HL-60/S4 (cell line): ENCODE measurements around the gene XAGE3.
"Not testable (repeated sequence)": the region's sequence is repeated elsewhere in the genome, so short reads cannot be mapped to it uniquely, and the experiment has no call there.

Experiments used
- in situ Hi-C: fragments of 300-500 bp; cut with MboI; formaldehyde crosslinking; loops from 2 replicates; pipeline ENCODE4 v1.14.3; 2022; ENCODE audit warnings: low sequenced_read_pairs

The XAGE3 gene, protein sequence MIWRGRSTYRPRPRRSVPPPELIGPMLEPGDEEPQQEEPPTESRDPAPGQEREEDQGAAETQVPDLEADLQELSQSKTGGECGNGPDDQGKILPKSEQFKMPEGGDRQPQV

DNA sequence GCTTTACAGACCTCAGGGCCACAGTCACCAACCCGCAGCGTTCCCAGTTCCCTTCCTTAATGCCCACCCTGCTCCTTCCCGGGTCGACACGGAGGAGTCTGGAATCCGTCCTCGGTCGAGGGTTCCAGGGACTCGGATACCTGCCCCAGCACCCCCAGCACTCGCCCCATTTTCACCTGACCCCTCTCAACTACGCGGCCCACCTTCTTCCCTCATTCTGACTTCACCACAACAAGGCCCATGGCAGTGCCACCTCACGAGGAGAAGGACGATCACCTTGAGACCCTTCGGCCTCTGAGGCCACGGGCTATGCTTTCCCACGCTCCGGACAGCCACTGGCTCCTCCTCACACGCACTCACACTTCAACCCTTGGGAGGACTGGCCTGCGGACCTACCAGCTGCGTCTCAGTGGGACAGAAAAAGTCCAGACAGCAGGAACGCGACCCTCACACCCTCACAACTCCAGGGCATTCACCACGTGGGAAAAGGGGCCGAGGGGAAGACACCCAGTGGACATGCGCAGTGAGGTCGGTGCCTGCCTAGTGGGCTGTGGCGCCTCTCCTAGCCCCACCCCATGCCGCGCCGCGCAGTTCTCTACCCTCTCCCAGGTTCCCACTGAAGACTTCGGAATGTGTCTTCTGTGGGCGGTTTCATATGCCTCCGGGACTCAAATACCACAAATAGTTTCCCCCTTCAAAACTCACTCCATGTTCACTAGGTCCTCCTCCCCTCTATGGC, at the start of gene XAGE3:
Gene XAGE3, minus strand, starts transcription at position 474 of the 739 bp plus-strand sequence. CDS start 950 bp downstream, outside the sequence.
- in situ Hi-C loops: no loop called here

DNA sequence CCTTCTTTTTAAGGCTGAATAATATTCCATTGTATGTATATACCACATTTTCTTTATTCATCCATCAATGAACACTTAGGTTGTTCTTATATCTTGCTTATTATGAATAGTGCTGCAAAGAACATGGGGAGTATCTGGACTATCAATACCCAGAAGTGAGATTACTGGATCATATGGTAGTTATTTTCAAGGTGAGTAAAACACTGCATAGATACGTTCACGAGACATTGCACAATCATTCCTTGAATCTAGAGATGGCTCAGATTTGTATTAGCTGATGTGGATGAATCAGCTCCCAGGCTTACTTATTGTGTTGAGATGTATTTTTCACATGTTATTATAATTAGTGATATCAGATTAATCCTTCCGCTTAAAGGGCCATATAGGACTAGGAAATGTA, 46.8 kb upstream of the XAGE3 start:
- in situ Hi-C loops: not testable (repeated sequence)

DNA sequence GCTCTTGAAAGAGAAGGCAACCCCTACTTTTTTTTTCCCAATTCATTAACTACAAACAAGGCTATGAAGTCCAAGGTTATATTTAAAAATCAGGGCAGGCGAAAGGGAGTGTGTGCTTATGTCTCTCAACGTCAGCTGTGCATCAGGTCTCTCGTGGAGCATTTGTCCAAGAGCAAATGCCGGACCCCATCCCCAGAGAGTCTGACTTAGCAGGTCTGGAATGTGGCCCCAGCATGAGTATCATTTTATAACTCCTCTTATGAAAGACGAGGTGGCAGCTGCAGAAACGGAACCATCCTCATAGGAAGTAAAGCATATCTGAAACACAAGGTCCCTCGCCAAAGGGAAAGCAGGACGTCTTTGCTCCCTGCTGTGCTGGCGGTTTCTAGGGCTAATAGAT, 45.8 kb upstream of the XAGE3 start:
- in situ Hi-C loops: not testable (repeated sequence)

DNA sequence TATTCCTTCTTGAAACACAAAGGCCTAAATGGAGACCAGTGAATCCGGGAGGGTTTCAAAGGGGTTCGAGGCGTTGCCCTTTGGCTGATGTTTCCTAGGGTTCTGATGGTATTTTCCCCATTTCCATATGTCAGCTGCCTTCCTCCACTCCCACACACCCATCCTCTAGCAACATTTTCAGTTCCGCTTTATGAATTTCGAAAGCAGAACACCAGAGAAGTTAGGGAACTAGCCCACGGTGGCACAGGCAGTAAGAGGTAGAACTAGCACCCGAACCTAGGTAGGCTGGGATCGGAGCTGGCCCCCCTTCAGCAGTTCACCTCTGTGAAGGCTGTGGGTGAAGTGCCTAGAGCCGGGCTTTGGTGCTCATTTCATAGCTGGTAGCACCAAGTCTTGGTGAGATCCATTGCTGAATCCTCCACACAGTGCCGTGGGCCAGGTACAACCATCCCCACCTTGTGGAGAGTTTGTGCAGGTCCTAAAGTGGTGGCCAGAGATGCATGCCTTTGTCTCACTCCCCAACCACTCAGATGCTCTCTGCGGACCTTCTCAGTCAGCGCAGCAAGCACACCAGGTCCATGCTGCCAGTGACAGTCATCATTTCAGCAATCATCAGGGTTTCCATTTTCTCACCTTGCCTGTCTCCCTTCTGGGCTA, 41.6 kb upstream of the XAGE3 start:
- in situ Hi-C loops: not testable (repeated sequence)

DNA sequence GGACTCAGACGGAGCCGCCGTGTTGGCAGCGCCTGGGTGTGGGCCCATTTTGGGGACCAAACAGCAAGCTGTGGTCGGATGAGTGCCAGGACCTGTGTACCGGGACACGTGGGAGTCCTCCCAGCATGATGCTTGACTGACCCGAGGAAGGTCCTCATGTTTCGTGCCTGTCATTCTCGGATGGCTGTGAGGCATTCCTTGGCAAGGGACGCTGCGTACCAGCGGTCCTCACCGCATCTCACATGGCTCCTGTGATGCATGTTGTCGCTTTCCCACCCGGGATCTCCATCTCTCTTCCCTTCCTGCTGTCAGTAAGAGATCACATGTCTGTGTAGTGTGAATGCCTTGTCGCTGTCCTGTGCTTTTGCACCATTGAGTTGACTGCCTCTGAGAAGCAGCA, 40.0 kb upstream of the XAGE3 start:
- in situ Hi-C loops: not testable (repeated sequence)

DNA sequence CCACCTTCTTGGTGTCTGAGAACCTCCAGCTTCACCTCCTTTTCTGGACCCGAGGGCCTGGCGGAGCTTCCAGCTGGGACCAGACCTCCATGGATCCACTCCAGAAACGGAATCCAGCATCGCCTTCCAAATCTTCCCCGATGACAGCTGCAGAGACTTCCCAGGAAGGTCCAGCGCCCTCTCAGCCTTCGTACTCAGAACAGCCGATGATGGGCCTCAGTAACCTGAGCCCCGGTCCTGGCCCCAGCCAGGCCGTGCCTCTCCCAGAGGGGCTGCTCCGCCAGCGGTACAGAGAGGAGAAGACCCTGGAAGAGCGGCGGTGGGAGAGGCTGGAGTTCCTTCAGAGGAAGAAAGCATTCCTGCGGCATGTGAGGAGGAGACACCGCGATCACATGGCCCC, 39.3 kb upstream of the XAGE3 start:
- in situ Hi-C loops: not testable (repeated sequence)

DNA sequence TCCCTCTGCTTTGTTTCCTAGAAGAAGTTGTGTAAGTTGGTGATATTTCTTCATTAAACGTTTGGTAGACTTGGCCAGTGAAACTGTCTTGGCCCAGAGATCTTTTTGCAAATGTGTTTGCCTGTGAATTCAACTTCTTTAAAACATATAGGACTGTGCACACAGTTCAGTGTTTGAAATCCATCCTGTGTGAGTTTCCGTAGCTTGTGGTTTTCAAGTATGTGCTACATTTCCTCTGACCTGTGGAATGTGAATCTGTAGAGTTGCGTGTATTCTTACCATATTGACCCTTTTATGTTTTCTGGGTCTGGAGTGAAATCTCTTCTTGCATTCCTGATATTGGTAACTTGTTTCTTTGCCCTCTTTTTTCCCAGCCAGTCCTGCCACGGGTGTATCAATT, 38.2 kb upstream of the XAGE3 start:
- in situ Hi-C loops: not testable (repeated sequence)

DNA sequence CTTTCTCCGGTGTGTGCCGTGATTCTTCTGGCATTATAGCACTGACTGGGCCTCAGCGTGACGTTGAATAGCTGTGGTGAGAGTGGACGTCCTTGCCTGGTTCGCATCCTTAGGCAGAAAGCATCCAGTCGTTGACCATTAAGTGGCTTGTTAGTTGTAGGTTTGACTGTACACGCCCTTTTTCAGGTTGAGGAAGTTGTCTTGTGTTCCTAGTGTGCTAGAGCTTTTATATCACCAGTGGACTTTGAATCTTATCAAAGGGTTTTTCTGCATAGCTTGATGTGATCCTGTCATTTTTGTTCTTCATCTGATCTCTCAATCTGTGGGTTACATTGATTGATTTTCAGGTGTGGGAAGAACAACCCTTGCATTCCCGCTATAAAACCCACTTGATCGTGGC, 37.6 kb upstream of the XAGE3 start:
- in situ Hi-C loops: not testable (repeated sequence)

DNA sequence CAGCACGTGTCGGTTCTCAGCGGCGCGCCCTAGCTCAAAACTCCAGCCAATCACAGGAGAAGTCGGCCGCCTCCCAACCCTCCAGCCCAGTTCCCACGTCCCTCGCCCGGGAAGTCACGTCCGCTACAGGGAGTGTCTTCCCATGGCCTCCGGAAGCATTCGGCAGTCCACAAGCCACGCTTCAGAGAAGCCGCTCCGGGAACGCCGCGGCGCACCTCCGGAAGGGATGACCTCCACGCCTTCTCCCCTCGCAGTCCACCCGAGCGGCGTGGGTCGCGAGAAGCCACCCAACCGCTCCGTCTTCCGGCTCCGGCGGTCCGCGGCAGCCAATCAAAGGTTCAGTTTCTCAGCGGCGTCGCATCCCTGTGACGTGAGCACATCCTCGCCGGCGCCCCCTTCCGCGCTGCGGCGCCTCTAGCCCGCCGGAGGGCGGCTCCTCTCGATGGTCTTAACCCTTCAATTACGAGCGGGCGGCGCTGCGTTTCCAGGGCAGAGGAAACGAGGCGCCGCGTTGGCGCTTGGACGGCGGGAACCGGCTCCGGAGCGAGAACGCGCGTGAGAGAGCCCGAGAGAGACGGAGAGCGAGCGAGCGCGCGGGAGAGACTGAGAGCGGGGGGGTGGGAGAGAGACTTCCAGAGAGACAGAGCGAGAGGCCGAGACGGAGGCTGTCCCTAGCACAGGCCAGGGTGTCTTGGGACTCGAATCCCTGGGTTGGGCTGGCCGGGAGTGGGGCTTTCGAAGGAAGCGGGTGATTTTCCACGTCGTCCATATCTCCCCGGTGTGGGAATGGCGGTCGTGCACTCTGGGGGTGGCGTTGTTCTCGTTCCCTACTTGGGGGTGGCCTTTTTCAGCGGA, 29.2 kb upstream of the XAGE3 start, which contains the start of gene FAM156B:
Gene FAM156B, plus strand, starts transcription at position 476 of the 855 bp plus-strand sequence. CDS start 9,896 bp downstream, outside the sequence.
- in situ Hi-C loops: not testable (repeated sequence)

DNA sequence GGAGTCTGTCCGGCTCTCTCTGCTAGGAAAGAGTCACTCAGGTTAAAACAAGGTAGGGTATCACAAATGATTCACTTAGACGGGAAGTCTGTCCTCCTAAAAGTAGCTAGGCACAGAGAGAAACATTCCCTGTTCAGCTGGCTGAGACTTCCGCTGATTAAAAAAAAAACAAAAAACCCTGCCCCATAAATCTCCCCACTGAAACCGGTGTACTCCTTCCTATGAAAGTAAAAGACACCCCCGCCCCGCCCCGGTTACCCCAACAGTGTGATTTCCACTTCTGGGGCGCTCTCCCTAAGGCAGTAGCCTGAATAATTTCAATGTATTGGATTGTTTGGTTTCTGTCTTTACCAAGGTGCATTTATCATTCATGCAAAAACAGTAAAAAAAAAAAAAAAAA, 28.6 kb upstream of the XAGE3 start:
- in situ Hi-C loops: not testable (repeated sequence)

DNA sequence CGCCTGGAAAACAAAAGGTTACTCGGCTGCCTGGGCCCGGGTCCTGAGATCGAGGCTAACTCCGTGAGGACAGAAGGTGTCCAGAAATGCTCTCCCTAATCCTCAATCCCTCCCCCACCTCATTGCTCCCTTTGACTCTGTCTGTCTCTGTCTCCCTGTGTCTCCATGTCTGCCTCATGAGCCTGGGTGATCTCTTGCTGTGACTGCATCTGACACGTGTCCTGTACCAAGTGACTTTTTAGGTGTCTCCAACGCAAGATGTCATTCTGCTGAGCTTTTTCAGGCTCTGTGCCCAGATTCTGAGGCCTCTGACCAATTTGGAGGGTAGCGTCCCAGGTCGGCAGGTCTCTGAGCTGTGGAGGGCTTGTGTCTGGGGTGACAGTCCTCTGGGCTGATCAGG, 20.2 kb upstream of the XAGE3 start:
- in situ Hi-C loops: not testable (repeated sequence)

DNA sequence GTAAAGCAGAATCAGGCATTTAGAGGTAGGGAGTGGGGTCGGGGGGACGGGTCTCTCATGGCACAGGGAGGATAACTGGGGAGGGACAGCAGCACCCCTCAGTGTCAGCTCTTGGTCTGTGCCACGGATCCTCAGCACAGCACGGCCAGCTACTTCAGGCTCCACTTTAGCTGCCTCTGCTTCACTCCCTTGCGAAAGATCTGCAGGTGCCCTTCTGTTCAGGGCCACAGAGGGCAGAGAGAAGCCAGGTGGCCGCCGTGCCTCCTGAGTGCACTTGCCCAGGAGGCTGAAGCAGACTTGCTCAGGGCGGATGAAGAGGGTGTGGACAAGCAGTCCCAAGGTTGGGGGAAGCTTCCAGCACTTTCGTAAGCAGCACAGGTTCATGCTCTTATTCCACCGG, 19.6 kb upstream of the XAGE3 start:
- in situ Hi-C loops: not testable (repeated sequence)

DNA sequence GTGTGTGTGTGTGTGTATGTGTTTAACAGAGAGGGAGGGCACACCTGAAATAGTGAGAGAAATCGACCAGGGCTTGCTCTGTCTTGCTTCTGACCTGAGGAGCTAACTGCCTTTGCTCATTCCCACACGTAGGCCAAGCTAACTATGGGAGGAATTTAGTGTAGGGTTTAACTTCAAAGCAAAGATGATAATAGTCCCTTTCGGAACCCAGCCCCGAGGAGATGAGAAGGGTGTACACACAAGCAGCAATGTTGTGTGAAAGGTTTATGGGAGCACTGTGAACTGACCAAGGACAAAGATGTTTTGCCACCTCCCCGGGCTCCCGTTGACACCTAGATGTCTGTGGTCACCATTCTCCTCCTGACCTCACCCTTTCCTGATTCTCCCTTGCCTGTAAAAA, 8.5 kb upstream of the XAGE3 start:
- in situ Hi-C loops: not testable (repeated sequence)

DNA sequence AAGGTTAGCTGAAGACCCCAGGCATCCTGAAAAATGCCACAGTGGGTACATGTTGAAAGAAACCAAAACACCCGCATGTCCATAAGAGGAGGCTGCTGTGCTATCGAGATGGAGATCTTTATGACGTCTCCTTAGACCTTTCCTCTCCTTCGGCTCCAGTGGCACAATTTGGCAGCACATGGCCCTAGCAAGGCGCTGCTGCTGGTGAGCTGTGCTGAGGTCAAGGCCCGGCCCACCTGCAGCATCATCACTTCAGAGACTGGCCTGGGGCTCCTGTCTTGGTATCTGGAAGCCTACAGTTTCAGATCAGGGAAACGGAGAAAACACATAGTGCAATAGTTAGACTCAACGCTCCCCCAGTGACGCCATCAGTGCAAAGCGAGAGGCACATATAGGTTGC, 7.6 kb upstream of the XAGE3 start:
- in situ Hi-C loops: not testable (repeated sequence)

DNA sequence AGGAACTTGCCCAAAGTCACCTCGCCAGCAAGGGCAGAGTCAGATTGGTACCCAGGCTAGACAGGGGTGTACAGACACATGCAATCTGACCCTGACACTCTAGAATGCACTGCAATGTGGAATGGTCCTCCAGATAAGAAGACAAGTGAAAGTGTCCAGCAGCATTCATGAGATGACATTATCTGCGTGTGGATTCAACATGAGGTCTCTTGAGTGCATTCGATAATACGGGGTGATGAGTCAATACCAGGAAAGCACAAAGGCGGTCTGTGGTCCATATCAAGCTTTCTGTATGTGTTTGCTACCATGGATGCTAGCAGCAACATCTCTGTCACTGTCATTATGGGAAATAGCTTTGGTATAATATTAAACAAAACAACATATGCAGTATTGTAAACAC, 6.8 kb upstream of the XAGE3 start:
- in situ Hi-C loops: no loop called here

DNA sequence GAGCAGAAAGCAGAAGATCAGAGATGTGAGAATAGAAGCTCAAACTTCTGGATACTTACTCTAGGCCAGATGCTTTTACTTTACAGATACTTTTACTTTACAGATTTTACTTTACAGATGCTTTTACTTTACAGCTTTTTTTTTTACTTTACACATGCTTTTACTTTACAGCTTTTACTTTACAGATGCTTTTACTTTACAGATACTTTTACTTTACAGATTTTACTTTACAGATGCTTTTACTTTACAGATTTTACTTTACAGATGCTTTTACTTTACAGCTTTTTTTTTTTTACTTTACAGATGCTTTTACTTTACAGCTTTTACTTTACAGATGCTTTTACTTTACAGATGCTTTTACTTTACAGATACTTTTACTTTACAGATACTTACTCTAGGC, 5.9 kb upstream of the XAGE3 start:
- in situ Hi-C loops: not testable (repeated sequence)

DNA sequence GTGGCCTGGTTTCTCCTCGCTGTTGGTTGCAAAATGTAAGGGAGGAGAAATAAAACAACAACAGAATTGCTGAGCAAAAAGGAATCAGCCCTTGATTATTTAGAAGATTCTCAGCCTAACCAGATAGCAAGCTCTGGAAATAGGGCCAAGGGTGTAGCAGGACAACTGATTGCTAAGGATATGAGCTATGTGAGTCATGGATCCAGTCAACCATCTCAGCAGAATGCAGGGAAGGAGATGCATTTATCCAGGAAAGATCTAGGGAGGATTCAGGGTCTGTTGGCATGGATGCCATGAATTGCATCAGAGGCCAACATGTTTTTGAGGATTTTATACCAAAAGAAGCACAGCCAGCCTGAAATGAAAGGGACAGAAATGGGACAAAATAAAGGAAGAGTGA, 2.2 kb upstream of the XAGE3 start:
- in situ Hi-C loops: no loop called here

DNA sequence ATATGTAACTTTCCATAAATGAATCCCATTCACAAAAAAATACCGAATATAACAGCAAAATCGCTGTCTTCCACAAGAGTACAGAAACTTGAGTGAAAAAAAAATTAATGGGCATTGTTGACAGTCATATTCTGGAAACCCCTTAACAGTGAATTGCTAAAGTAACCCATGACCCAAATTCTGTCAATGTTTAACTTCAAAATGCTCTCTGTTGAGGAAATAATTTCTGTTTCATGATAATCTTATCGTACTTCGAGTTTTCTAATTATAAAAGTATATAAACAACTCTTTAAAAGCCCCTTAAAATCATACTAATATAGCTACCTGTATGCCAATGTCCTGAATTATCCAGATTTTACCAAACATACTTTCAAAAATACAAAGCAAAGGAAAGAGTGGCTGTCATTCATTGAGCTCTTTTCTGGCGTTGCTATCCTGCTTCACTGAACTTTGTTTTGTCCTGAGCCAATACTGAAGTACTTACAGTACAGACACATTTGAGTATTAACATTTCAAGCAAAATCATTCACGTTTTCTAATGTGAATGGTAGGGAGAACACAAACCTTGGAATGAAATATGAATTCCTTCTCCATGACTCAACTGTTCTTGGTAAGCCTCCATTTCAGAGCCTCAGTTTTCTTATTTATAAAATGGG, 2.4 kb downstream of the XAGE3 start:
- in situ Hi-C loops: no loop called here

DNA sequence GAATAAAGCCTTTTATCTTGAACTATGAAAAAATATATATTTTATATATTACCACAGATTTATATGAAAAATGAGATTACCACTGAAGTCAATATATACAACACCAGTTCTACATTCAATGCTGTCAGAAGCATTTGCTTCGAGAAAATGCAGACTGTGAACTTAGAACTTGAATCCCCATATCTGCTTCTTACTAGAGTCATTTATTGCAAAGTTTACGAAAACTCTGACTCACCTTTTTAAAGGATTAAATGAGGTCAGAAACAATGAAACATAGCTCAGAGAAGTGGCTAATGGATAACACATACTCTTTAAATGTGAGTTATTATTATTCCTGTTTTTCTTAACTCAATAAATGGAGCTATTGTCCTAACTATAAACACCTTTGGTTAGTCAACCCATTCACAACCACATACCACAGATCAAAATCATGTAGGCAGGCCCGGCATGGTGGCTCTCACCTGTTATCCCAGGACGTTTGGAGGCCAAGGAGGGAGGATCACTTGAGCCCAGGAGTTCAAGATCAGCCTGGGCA, 10.8 kb downstream of the XAGE3 start:
- in situ Hi-C loops: not testable (repeated sequence)

DNA sequence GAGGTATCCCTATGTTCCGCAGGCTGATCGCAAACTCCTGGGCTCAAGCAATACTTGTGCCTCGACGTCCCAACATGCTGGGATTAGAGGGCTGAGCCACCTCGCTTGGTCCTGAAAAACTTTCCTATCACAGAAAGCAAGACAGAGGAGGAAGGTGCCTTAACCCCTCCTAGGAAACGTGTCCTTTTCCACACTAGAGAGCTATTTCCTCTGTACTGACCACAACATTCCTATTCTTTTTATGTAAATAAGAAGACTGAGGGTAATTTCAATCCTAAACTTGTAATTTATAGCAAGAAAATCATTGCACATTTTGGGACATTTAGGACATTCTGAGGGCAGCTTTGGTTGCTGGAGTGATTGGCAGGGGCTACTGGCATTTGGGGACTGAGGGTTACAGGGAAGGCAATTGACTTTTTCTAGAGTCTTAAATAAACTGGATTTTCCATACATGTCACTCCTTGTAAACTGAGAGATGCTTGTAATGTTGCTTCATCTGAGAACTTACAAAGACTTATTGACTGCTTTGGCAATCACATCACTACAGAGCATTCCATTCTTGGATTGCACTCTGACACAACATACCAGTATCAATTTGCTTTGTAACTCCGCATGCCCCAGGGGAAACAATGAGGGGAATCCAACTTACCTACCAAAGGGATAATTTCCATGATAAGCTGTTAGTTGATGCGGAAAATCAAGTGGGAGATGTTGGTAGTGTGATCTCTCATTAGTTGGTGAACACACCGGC, 15.6 kb downstream of the XAGE3 start:
- in situ Hi-C loops: no loop called here
